Gastroesophageal sphincter (tissue), 4 donors: ENCODE data around the gene IL17RD. TPM values are rescaled to one million over a fixed set of nuclear protein-coding genes. Genes with fewer than 3 reads are reported as not detected.
A peak's percentile ranks its signal among the peaks of the same experiment; 100 is the strongest.

ENCODE experiments used
- ATAC-seq: fragments of 150-250 bp; one replicate; pipeline ENCODE4 v1.9.1; 2016; ENCODE audit warnings: mild to moderate bottlenecking, moderate library complexity
- H3K27ac ChIP-seq, 4 donors: fragments of 200-600 bp; sonication (generic) in 3 of 4; 1 replicate in 3 of 4; 2 replicates in 1 of 4; pipeline ENCODE4 v1.5.1; 2016 to 2019
- H3K27me3 ChIP-seq: fragments of 200-600 bp; sonication (generic); one replicate; pipeline ENCODE4 v1.5.1; 2019
- H3K36me3 ChIP-seq, 2 donors: fragments of 200-600 bp; sonication (generic); one replicate each; pipeline ENCODE4 v1.5.1; 2019; ENCODE audit warnings: control low read depth in 1 of 2
- H3K4me1 ChIP-seq, 3 donors: fragments of 200-600 bp; sonication (generic); 1 replicate in 2 of 3; 2 replicates in 1 of 3; pipeline ENCODE4 v1.5.1; 2016 to 2019; ENCODE audit warnings: control low read depth in 2 of 3
- H3K4me3 ChIP-seq, 2 donors: fragments of 200-600 bp; sonication (generic); one replicate each; pipeline ENCODE4 v1.5.1; 2019; ENCODE audit warnings: mild to moderate bottlenecking in 1 of 2, moderate library complexity in 1 of 2
- H3K9me3 ChIP-seq, 3 donors: fragments of 200-600 bp; sonication (generic); one replicate each; pipeline ENCODE4 v1.5.1; 2017 to 2019; ENCODE audit warnings: control low read depth in 2 of 3
- CTCF ChIP-seq, 4 experiments: fragments of 200-600 bp in 2 of 4; fragments of 450-650 bp in 2 of 4; sonication (generic) in 1 of 4; IDR thresholded peaks; one replicate each; pipeline ENCODE4 v1.5.1; 2017 to 2019; ENCODE audit warnings: antibody characterized with exemption in 4 of 4, mild to moderate bottlenecking in 2 of 4, moderate library complexity in 2 of 4
- EP300 ChIP-seq: sonication (generic); formaldehyde crosslinking; IDR thresholded peaks from one replicate; pipeline ENCODE4 v1.6.1; 2017; ENCODE audit warnings: antibody characterized with exemption, mild to moderate bottlenecking
- POLR2A ChIP-seq, 2 donors: fragments of 450-650 bp; IDR thresholded peaks; one replicate each; pipeline ENCODE4 v1.6.1; 2017; ENCODE audit warnings: antibody characterized with exemption in 2 of 2, mild to moderate bottlenecking in 2 of 2, moderate library complexity in 1 of 2
- POLR2AphosphoS5 ChIP-seq: sonication (generic); formaldehyde crosslinking; IDR thresholded peaks from one replicate; pipeline ENCODE4 v1.6.1; 2017; ENCODE audit warnings: antibody characterized with exemption
- WGBS, 2 donors: methylation state at CpG; one replicate each; pipeline ENCODE4 v1.1.5; 2018; ENCODE audit warnings: low coverage in 1 of 2; 5-methylcytosine and 5-hydroxymethylcytosine counted together
- total RNA-seq, 4 donors: library from RNA; depleted of rRNA; stranded (reverse); fragments of >200 nt; gene quantifications; one replicate each; pipeline ENCODE4 v1.1.0, GENCODE V29; 2016

Gene IL17RD
- total RNA-seq, 4 donors from 2014 or later, result 4.5 to 15.9 (median 8.7) TPM

GRCh38 chr3:57064001-57064400 is 101.2 kb downstream of the IL17RD start:
- TF ChIP-seq POLR2AphosphoS5 (no peak), EP300 (no peak), CTCF (IDR thresholded peaks at IDR 0.05) (no peak), POLR2A (IDR thresholded peaks at IDR 0.05) (no peak)
- Histone ChIP-seq H3K9me3 (no peaks in the 10 kb centered on the region), H3K4me3 (no peak overlapping the region), H3K36me3 (no peaks in the 10 kb centered on the region), H3K27ac (no peak overlapping the region), H3K4me1 (peaks cover 0 to 71% (median 32%) of the 10 kb centered on the region in 3 donors), H3K27me3 (no peaks in the 10 kb centered on the region)
- no peak for ATAC-seq
- WGBS, 2 donors, result 78 to 93% methylated on average over 3 to 6 of the region's 6 CpGs

- H3K9me3 ChIP-seq, result no peaks in the 10 kb centered on the region
- H3K4me3 ChIP-seq, result no peak overlapping the region
These were observed 102.1 kb downstream of the IL17RD start for GRCh38 chr3:57063032-57063431.

GRCh38 chr3:57062101-57062631 is 103.0 kb downstream of the IL17RD start:
- Histone ChIP-seq H3K4me3 (no peak overlapping the region), H3K27ac (peak overlapping the region in 3 of 4 donors; percentile 69 to 74 (median 71)), H3K4me1 (peaks cover 0 to 53% (median 19%) of the 10 kb centered on the region in 3 donors), H3K36me3 (no peaks in the 10 kb centered on the region), H3K9me3 (no peaks in the 10 kb centered on the region), H3K27me3 (no peaks in the 10 kb centered on the region)
- TF ChIP-seq CTCF (IDR thresholded peaks at IDR 0.05) (no peak), EP300 (no peak), POLR2AphosphoS5 (no peak), POLR2A (IDR thresholded peaks at IDR 0.05) (no peak)
- WGBS, 2 donors, result 15% methylated on average over 4 of the region's 9 CpGs; no CpG with 5 or more reads in 1 of the 2 donors
- no peak for ATAC-seq

More at GRCh38 chr3:57063032-57063431, 102.1 kb downstream of the IL17RD start:
- TF ChIP-seq POLR2A (IDR thresholded peaks at IDR 0.05), result no peak
- TF ChIP-seq EP300, result no peak
- TF ChIP-seq CTCF (IDR thresholded peaks at IDR 0.05), result no peak
- TF ChIP-seq POLR2AphosphoS5, result no peak
- 86 to 92% methylated on average over 5 of the region's 5 CpGs for WGBS, 2 donors
- H3K36me3 ChIP-seq, result no peaks in the 10 kb centered on the region
- peak overlapping the region in 1 of 4 donors; percentile 71 for H3K27ac ChIP-seq
- no peaks in the 10 kb centered on the region for H3K27me3 ChIP-seq
- no peak for ATAC-seq
- peaks cover 0 to 62% (median 23%) of the 10 kb centered on the region in 3 donors for H3K4me1 ChIP-seq

GRCh38 chr3:57061556-57061955 is 103.6 kb downstream of the IL17RD start:
- Histone ChIP-seq H3K36me3 (no peaks in the 10 kb centered on the region), H3K9me3 (no peaks in the 10 kb centered on the region), H3K27me3 (no peaks in the 10 kb centered on the region), H3K27ac (peak overlapping the region in 3 of 4 donors; percentile 69 to 74 (median 71)), H3K4me3 (no peak overlapping the region), H3K4me1 (peaks cover 0 to 53% (median 19%) of the 10 kb centered on the region in 3 donors)
- ATAC-seq, result no peak
- TF ChIP-seq EP300 (no peak), POLR2AphosphoS5 (no peak), CTCF (IDR thresholded peaks at IDR 0.05) (no peak), POLR2A (IDR thresholded peaks at IDR 0.05) (no peak)
- 51 to 86% methylated on average over 3 of the region's 3 CpGs for WGBS, 2 donors

GRCh38 chr3:57060089-57060821 is 104.9 kb downstream of the IL17RD start, which contains the start of gene SPATA12:
Gene SPATA12, plus strand, starts transcription at chr3:57060664. Its CDS starts 13,031 bp downstream, at chr3:57073695.
- H3K9me3 ChIP-seq, result no peaks in the 10 kb centered on the region
- ATAC-seq, result peak; percentile 93
- peak within 1 kb of the TSS in 3 of 4 donors; percentile 54 to 74 (median 71) for H3K27ac ChIP-seq
- WGBS, 2 donors, result 49 to 56% methylated on average over 5 to 8 of the region's 11 CpGs
- TF ChIP-seq EP300 (no peak), POLR2AphosphoS5 (no peak), POLR2A (IDR thresholded peaks at IDR 0.05) (no peak), CTCF (IDR thresholded peaks at IDR 0.05) (no peak)
- no peaks in the 10 kb centered on the region for H3K27me3 ChIP-seq
- H3K4me3 ChIP-seq, result no peak within 1 kb of the TSS
- peaks cover 0 to 53% (median 19%) of the 10 kb centered on the region in 3 donors for H3K4me1 ChIP-seq
- no peaks in the 10 kb centered on the region for H3K36me3 ChIP-seq
